Fibroblast of the aortic adventitia (primary cell): ENCODE measurements around the gene KRT36. TPM values are rescaled to one million over a fixed set of nuclear protein-coding genes. Genes with fewer than 3 reads are reported as not detected.

ENCODE experiments used
- DNase-seq: peaks from one replicate; pipeline ENCODE4 v3.0.0-alpha.2; 2010; ENCODE audit warnings: low read depth
- H3K4me3 ChIP-seq: 2 replicates; pipeline ENCODE4 v1.5.1; 2011; ENCODE audit warnings: low read depth, mild to moderate bottlenecking, control low read depth, low read length, moderate library complexity
- CTCF ChIP-seq: IDR thresholded peaks from 2 replicates; pipeline ENCODE4 v1.5.1; 2011; ENCODE audit warnings: mild to moderate bottlenecking, low read length, control low read depth, inconsistent platforms; ENCODE audit not compliant: insufficient read depth
- total RNA-seq: library from RNA; depleted of rRNA; stranded (reverse); fragments of >200 nt; gene quantifications from 2 replicates; pipeline ENCODE4 v1.2.3, GENCODE V29; 2012; ENCODE audit warnings: low replicate concordance

The KRT36 gene
- total RNA-seq, 1 donor = not detected

GRCh38 chr17:41503202-41503601 lies 13.5 kb upstream of the KRT36 start:
- DNase-seq = no peak
- no peak overlapping the region for H3K4me3 ChIP-seq
- no peak for TF ChIP-seq CTCF

GRCh38 chr17:41500131-41500911 lies 10.6 kb upstream of the KRT36 start:
- no peak overlapping the region for H3K4me3 ChIP-seq
- no peak for TF ChIP-seq CTCF
- DNase-seq = peak; percentile 40

GRCh38 chr17:41499714-41500113 lies 10.0 kb upstream of the KRT36 start:
- H3K4me3 ChIP-seq = no peak overlapping the region
- TF ChIP-seq CTCF = no peak
- no peak for DNase-seq

GRCh38 chr17:41498276-41498675 lies 8.6 kb upstream of the KRT36 start:
- no peak for TF ChIP-seq CTCF
- no peak overlapping the region for H3K4me3 ChIP-seq
- no peak for DNase-seq

- TF ChIP-seq CTCF = peak; percentile 82
- peak; percentile 74 for DNase-seq
- H3K4me3 ChIP-seq = no peak overlapping the region
These were observed 7.2 kb upstream of the KRT36 start for GRCh38 chr17:41496803-41497484.

GRCh38 chr17:41494524-41494923 lies 4.8 kb upstream of the KRT36 start:
- H3K4me3 ChIP-seq = no peak overlapping the region
- DNase-seq = peak; percentile 22
- no peak for TF ChIP-seq CTCF

GRCh38 chr17:41492771-41493170 lies 3.1 kb upstream of the KRT36 start:
- peak; percentile 59 for DNase-seq
- no peak overlapping the region for H3K4me3 ChIP-seq
- TF ChIP-seq CTCF = no peak
